PC-3 (cell line): ENCODE results near the gene RMDN2.

Experiments used
- EZH2 ChIP-seq: fragments of 300-600 bp; sonication (generic); IDR thresholded peaks from one replicate; pipeline ENCODE4 v1.6.1; 2017; ENCODE audit warnings: antibody characterized with exemption, mild to moderate bottlenecking, low read length; ENCODE audit not compliant: unreplicated experiment
- EZH2phosphoT487 ChIP-seq: fragments of 300-600 bp; sonication (generic); IDR thresholded peaks from 2 replicates; pipeline ENCODE4 v1.6.1; 2018; ENCODE audit warnings: mild to moderate bottlenecking, antibody characterized with exemption, low read length, borderline replicate concordance
- TF ChIP-seq, protein P1 (sequence below): fragments of 300-600 bp; sonication (generic); conservative IDR thresholded peaks from 2 replicates; pipeline ENCODE4 v1.5.1; 2017; ENCODE audit warnings: antibody characterized with exemption, low read depth, mild to moderate bottlenecking, low read length

DNA sequence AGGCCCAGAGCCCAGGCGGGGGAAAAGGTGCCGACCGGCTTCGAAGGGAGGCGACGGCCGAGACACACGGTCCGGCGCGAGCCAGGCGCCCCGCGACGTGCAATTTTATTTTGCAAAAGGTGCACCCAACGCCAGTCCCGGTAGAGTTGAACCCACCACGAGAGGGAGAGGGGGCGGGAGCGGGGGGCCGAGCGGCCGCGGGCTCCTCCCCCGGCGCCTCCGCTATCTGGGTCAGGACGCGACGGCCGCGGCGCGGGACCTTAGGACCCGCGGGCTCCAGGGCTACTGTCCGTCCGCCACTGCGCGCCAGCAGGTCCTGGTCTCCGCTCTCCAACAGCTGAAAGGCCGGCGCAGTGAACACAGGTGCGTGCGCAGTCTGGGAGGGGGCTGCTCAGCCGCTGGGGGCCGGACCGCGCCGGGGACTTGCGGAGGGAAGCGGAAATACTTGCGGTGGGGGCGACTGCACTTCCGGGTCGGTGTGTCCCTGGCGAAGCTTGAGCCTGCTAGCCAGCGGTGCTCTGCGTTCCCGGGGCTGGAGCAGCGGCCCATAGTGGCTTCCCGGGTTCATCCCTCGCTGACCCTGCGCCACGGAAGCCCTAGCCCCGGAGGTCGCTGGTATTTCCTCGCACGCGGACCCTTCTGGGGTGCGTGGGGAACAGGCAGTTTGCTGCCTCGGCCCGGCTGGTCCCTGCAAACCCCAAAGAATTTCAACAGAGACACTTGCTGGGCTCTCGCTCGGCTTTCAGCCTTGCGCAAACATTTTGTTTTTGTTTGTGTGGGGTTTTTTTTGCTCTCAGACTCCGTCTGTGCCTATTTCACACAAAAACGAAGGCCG is at the start of gene RMDN2:
- TF ChIP-seq, protein P1, sequence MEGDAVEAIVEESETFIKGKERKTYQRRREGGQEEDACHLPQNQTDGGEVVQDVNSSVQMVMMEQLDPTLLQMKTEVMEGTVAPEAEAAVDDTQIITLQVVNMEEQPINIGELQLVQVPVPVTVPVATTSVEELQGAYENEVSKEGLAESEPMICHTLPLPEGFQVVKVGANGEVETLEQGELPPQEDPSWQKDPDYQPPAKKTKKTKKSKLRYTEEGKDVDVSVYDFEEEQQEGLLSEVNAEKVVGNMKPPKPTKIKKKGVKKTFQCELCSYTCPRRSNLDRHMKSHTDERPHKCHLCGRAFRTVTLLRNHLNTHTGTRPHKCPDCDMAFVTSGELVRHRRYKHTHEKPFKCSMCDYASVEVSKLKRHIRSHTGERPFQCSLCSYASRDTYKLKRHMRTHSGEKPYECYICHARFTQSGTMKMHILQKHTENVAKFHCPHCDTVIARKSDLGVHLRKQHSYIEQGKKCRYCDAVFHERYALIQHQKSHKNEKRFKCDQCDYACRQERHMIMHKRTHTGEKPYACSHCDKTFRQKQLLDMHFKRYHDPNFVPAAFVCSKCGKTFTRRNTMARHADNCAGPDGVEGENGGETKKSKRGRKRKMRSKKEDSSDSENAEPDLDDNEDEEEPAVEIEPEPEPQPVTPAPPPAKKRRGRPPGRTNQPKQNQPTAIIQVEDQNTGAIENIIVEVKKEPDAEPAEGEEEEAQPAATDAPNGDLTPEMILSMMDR, result no peak
- TF ChIP-seq EZH2, result no peak
- no peak for TF ChIP-seq EZH2phosphoT487
